RWPE1 (cell line): Measurements from ENCODE around the gene CHRNA4.

Source experiments
- CTCF ChIA-PET: fragments of 350-600 bp; sonication (Branson Sonifier 250); formaldehyde crosslinking; extraction: SDS; loops from one replicate; lab custom pipeline; 2021; lab: Yijun Ruan, JAX
- POLR2A ChIA-PET: fragments of 400-600 bp; formaldehyde crosslinking; extraction: SDS; loops from one replicate; lab custom pipeline; 2020; ENCODE audit warnings: antibody characterized with exemption; ENCODE audit not compliant: low non-redundant PET; lab: Yijun Ruan, JAX
- DNase-seq: peaks from one replicate; pipeline ENCODE4 v3.0.0; 2012; ENCODE audit warnings: low spot score
- H3K27ac ChIP-seq: fragments of 450-650 bp; 2 replicates; pipeline ENCODE4 v1.5.1; 2017
- CTCF ChIP-seq: fragments of 450-650 bp; conservative IDR thresholded peaks from 2 replicates; pipeline ENCODE4 v1.5.1; 2017; ENCODE audit warnings: low read depth, mild to moderate bottlenecking

The CHRNA4 gene

GRCh38 chr20:63397946-63398450 lies 36.8 kb upstream of the CHRNA4 start:
- DNase-seq, result no peak
- POLR2A ChIA-PET, result no interaction called here
- no peak overlapping the region for H3K27ac ChIP-seq
- CTCF ChIA-PET, result interaction anchor here (0.7 kb wide), 1 partner anchor 90 kb away, joined by 6 read pairs; no protein-coding TSS in a partner anchor
- no peak for TF ChIP-seq CTCF

- POLR2A ChIA-PET, result no interaction called here
- no peak overlapping the region for H3K27ac ChIP-seq
- no peak for DNase-seq
- CTCF ChIA-PET, result interaction anchor here (0.5 to 1.6 kb wide), 3 partner anchors 46 to 90 kb away, joined by 3 to 6 read pairs (median 4); no protein-coding TSS in a partner anchor
- TF ChIP-seq CTCF, result no peak
Observed at GRCh38 chr20:63397155-63397843, 36.1 kb upstream of the CHRNA4 start.

- TF ChIP-seq CTCF, result no peak
- CTCF ChIA-PET, result interaction anchor here (0.5 to 1.6 kb wide), 2 partner anchors 15 to 87 kb away, joined by 3 to 4 read pairs; no protein-coding TSS in a partner anchor
- POLR2A ChIA-PET, result no interaction called here
- no peak overlapping the region for H3K27ac ChIP-seq
- DNase-seq, result no peak
Observed at GRCh38 chr20:63396300-63396699, 35.2 kb upstream of the CHRNA4 start.

GRCh38 chr20:63395723-63396122 lies 34.6 kb upstream of the CHRNA4 start:
- ChIA-PET CTCF (interaction anchor here (0.5 to 1.8 kb wide), 2 partner anchors 15 to 86 kb away, joined by 3 to 5 read pairs; no protein-coding TSS in a partner anchor), POLR2A (no interaction called here)
- H3K27ac ChIP-seq, result no peak overlapping the region
- DNase-seq, result no peak
- TF ChIP-seq CTCF, result no peak

- CTCF ChIA-PET, result interaction anchor here (1.8 kb wide), 1 partner anchor 85 kb away, joined by 5 read pairs; no protein-coding TSS in a partner anchor
- POLR2A ChIA-PET, result no interaction called here
- no peak for TF ChIP-seq CTCF
- no peak overlapping the region for H3K27ac ChIP-seq
- DNase-seq, result no peak
Observed at GRCh38 chr20:63394920-63395455, 33.8 kb upstream of the CHRNA4 start.

- POLR2A ChIA-PET, result no interaction called here
- no peak overlapping the region for H3K27ac ChIP-seq
- no peak for DNase-seq
- CTCF ChIA-PET, result interaction anchor here (0.6 to 1.8 kb wide), 4 partner anchors 12 to 1256 kb away, joined by 3 to 5 read pairs (median 3); no protein-coding TSS in a partner anchor
- no peak for TF ChIP-seq CTCF
Observed at GRCh38 chr20:63394069-63394919, 33.1 kb upstream of the CHRNA4 start.
